GM10266 (cell line): ENCODE results near the gene SLC7A9.

Experiments
- DNase-seq: peaks from one replicate; pipeline ENCODE4 v3.0.0; 2012; ENCODE audit errors: extremely low spot score
- TF ChIP-seq, protein P1 (sequence below): IDR thresholded peaks from 2 replicates; pipeline ENCODE4 v1.5.1; 2012; ENCODE audit warnings: mild to moderate bottlenecking, low read depth; ENCODE audit not compliant: control insufficient read depth, insufficient read depth; ENCODE audit errors: missing control alignments

Gene SLC7A9

DNA sequence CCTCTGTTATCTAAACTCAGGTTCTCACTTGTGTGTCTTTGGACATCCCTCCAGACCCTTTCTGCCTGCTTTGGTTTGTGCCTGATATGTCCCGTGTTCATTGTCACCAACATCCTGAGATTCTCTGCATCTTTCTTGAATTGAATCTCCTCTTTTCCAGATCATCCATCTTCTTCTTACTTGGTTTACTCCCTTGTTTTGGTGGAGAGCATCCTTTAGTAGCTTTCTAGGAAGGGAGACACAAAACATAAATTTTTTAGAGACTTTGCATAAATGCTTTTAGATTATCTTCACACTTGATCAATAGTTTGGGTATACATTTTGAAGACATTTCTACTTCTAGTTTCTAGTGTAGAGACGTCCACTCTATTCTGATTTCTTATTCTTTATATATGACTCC, 88.3 kb downstream of the SLC7A9 start:
- TF ChIP-seq, protein P1, sequence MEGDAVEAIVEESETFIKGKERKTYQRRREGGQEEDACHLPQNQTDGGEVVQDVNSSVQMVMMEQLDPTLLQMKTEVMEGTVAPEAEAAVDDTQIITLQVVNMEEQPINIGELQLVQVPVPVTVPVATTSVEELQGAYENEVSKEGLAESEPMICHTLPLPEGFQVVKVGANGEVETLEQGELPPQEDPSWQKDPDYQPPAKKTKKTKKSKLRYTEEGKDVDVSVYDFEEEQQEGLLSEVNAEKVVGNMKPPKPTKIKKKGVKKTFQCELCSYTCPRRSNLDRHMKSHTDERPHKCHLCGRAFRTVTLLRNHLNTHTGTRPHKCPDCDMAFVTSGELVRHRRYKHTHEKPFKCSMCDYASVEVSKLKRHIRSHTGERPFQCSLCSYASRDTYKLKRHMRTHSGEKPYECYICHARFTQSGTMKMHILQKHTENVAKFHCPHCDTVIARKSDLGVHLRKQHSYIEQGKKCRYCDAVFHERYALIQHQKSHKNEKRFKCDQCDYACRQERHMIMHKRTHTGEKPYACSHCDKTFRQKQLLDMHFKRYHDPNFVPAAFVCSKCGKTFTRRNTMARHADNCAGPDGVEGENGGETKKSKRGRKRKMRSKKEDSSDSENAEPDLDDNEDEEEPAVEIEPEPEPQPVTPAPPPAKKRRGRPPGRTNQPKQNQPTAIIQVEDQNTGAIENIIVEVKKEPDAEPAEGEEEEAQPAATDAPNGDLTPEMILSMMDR, result no peak
- no peak for DNase-seq
